HEK293 (cell line): Measurements from ENCODE around the gene DPP6.

Source experiments
- YY1 ChIP-seq: fragments of 450-650 bp; formaldehyde crosslinking; IDR thresholded peaks from 2 replicates; pipeline ENCODE4 v1.5.1; 2018; ENCODE audit warnings: missing biosample characterization, missing genetic modification characterization
- ZNF121 ChIP-seq: fragments of 450-650 bp; formaldehyde crosslinking; IDR thresholded peaks from 2 replicates; pipeline ENCODE4 v1.5.1; 2016; ENCODE audit warnings: missing biosample characterization, missing genetic modification characterization
- ZNF423 ChIP-seq: fragments of 450-650 bp; formaldehyde crosslinking; IDR thresholded peaks from 2 replicates; pipeline ENCODE4 v1.5.1; 2016; ENCODE audit warnings: missing biosample characterization, missing genetic modification characterization
- ZNF510 ChIP-seq: fragments of 450-650 bp; formaldehyde crosslinking; IDR thresholded peaks from 2 replicates; pipeline ENCODE4 v1.5.1; 2018; ENCODE audit warnings: mild to moderate bottlenecking, missing genetic modification characterization, missing biosample characterization; ENCODE audit not compliant: insufficient replicate concordance
- TF ChIP-seq, protein P1 (sequence below): fragments of 450-650 bp; formaldehyde crosslinking; IDR thresholded peaks from 2 replicates; pipeline ENCODE4 v1.5.1; 2016; ENCODE audit warnings: missing biosample characterization, missing genetic modification characterization

GRCh38 chr7:154628556-154628955, 576.4 kb downstream of the DPP6 start:
- no peak for TF ChIP-seq ZNF121 (tag by site-specific recombination)
- no peak for TF ChIP-seq ZNF510
- no peak for TF ChIP-seq ZNF423 (tag by site-specific recombination)
- TF ChIP-seq, protein P1, sequence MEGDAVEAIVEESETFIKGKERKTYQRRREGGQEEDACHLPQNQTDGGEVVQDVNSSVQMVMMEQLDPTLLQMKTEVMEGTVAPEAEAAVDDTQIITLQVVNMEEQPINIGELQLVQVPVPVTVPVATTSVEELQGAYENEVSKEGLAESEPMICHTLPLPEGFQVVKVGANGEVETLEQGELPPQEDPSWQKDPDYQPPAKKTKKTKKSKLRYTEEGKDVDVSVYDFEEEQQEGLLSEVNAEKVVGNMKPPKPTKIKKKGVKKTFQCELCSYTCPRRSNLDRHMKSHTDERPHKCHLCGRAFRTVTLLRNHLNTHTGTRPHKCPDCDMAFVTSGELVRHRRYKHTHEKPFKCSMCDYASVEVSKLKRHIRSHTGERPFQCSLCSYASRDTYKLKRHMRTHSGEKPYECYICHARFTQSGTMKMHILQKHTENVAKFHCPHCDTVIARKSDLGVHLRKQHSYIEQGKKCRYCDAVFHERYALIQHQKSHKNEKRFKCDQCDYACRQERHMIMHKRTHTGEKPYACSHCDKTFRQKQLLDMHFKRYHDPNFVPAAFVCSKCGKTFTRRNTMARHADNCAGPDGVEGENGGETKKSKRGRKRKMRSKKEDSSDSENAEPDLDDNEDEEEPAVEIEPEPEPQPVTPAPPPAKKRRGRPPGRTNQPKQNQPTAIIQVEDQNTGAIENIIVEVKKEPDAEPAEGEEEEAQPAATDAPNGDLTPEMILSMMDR (tag by site-specific recombination), result no peak
- no peak for TF ChIP-seq YY1
